ENCODE measurements around the gene HOMER2. TPM values are rescaled to one million over a fixed set of nuclear protein-coding genes. Genes with fewer than 3 reads are reported as not detected.

HOMER2 gene
- total and polyA plus RNA-seq, 4 donors, result 4.3 to 62.0 (median 23.6) TPM

DNA sequence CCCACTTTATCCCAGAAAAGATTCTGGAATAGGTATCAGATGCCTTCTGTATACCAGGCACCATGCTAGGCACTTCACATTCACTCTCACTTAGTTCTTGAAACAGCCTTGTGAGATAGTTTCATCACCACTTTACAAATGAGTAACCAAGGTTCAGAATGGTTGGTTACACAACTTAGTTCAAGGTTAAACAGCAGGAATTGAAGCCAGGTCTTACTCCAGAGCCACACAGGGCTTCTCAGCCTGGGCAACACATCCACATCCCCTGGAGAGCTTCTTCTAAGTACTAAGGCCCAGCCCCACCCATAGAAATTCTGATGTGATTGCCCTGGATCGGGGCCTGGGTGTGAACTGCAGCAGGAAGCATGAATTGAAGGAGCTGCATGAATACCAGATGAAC is 124.4 kb downstream of the HOMER2 start:
- Histone ChIP-seq H3K36me3 (ENCODE audit: control insufficient read depth in 4 of 4, insufficient read depth in 3 of 4, low read depth in 1 of 4, low read length in 3 of 4) (peaks cover 15 to 46% (median 39%) of the 10 kb centered on the region in 4 donors), H3K9me3 (ENCODE audit: control insufficient read depth in 4 of 4, low read length in 3 of 4) (no peaks in the 10 kb centered on the region), H3K4me3 (ENCODE audit: low read depth in 1 of 3, low read length in 3 of 3) (no peak overlapping the region), H3K27me3 (ENCODE audit: control insufficient read depth in 4 of 4, insufficient read depth in 4 of 4, low read length in 3 of 4) (no peaks in the 10 kb centered on the region), H3K4me1 (ENCODE audit: control insufficient read depth in 4 of 4, insufficient read depth in 4 of 4, low read length in 3 of 4) (peaks cover 2 to 38% (median 31%) of the 10 kb centered on the region in 4 donors), H3K27ac (ENCODE audit: low read depth in 1 of 2, low read length in 2 of 2) (peak overlapping the region; percentile 5 to 49), H3K9ac (ENCODE audit: low read depth in 1 of 2, low read length in 2 of 2) (no peak overlapping the region)
- TF ChIP-seq HNF4A (conservative IDR thresholded peaks at IDR 0.05) (peak; percentile 79 to 82), RXRA (IDR thresholded peaks at IDR 0.05) (peak; percentile 69 to 76), SP1 (IDR thresholded peaks at IDR 0.05) (peak; percentile 32), EGR1 (IDR thresholded peaks at IDR 0.05; ENCODE audit: low read depth in 2 of 2) (no peak), ZBTB33 (IDR thresholded peaks at IDR 0.05) (peak; percentile 56), HNF4G (IDR thresholded peaks at IDR 0.05) (peak; percentile 36), FOXA2 (IDR thresholded peaks at IDR 0.05) (peak; percentile 37), TAF1 (conservative IDR thresholded peaks at IDR 0.05) (no peak), FOXA1 (IDR thresholded peaks at IDR 0.05) (no peak), JUND (IDR thresholded peaks at IDR 0.05) (peak; percentile 64 to 71), YY1 (IDR thresholded peaks at IDR 0.05) (peak; percentile 44), GABPA (IDR thresholded peaks at IDR 0.05 in 1 of 2, conservative IDR thresholded peaks at IDR 0.05 in 1 of 2) (no peak), NR2F2 (IDR thresholded peaks at IDR 0.05) (no peak), RAD21 (IDR thresholded peaks at IDR 0.05) (peak; percentile 20 to 41)
- TF ChIP-seq, protein P1, sequence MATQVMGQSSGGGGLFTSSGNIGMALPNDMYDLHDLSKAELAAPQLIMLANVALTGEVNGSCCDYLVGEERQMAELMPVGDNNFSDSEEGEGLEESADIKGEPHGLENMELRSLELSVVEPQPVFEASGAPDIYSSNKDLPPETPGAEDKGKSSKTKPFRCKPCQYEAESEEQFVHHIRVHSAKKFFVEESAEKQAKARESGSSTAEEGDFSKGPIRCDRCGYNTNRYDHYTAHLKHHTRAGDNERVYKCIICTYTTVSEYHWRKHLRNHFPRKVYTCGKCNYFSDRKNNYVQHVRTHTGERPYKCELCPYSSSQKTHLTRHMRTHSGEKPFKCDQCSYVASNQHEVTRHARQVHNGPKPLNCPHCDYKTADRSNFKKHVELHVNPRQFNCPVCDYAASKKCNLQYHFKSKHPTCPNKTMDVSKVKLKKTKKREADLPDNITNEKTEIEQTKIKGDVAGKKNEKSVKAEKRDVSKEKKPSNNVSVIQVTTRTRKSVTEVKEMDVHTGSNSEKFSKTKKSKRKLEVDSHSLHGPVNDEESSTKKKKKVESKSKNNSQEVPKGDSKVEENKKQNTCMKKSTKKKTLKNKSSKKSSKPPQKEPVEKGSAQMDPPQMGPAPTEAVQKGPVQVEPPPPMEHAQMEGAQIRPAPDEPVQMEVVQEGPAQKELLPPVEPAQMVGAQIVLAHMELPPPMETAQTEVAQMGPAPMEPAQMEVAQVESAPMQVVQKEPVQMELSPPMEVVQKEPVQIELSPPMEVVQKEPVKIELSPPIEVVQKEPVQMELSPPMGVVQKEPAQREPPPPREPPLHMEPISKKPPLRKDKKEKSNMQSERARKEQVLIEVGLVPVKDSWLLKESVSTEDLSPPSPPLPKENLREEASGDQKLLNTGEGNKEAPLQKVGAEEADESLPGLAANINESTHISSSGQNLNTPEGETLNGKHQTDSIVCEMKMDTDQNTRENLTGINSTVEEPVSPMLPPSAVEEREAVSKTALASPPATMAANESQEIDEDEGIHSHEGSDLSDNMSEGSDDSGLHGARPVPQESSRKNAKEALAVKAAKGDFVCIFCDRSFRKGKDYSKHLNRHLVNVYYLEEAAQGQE (IDR thresholded peaks at IDR 0.05), result no peak
- TF ChIP-seq, protein P2, sequence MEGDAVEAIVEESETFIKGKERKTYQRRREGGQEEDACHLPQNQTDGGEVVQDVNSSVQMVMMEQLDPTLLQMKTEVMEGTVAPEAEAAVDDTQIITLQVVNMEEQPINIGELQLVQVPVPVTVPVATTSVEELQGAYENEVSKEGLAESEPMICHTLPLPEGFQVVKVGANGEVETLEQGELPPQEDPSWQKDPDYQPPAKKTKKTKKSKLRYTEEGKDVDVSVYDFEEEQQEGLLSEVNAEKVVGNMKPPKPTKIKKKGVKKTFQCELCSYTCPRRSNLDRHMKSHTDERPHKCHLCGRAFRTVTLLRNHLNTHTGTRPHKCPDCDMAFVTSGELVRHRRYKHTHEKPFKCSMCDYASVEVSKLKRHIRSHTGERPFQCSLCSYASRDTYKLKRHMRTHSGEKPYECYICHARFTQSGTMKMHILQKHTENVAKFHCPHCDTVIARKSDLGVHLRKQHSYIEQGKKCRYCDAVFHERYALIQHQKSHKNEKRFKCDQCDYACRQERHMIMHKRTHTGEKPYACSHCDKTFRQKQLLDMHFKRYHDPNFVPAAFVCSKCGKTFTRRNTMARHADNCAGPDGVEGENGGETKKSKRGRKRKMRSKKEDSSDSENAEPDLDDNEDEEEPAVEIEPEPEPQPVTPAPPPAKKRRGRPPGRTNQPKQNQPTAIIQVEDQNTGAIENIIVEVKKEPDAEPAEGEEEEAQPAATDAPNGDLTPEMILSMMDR (IDR thresholded peaks at IDR 0.05; ENCODE audit: low read depth, low read length, missing input control), result no peak
- TF ChIP-seq, protein P3, sequence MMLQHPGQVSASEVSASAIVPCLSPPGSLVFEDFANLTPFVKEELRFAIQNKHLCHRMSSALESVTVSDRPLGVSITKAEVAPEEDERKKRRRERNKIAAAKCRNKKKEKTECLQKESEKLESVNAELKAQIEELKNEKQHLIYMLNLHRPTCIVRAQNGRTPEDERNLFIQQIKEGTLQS (IDR thresholded peaks at IDR 0.05), result peak; percentile 88
- TF ChIP-seq, protein P4, sequence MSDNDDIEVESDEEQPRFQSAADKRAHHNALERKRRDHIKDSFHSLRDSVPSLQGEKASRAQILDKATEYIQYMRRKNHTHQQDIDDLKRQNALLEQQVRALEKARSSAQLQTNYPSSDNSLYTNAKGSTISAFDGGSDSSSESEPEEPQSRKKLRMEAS (IDR thresholded peaks at IDR 0.05), result no peak
- DNase-seq (ENCODE audit: low spot score), result no peak
- WGBS, result 69% methylated on average over 1 of the region's 1 CpG
